AG09319 (cell line): ENCODE results near the gene RBPJL.

ENCODE experiments used
- DNase-seq: peaks from one replicate; pipeline ENCODE4 v3.0.0-alpha.2; 2010; ENCODE audit warnings: low read depth; ENCODE audit errors: extremely low read depth
- CTCF ChIP-seq: IDR thresholded peaks from 2 replicates; pipeline ENCODE4 v1.5.1; 2011; ENCODE audit warnings: low read depth, mild to moderate bottlenecking, inconsistent platforms, low read length, moderate library complexity

Gene RBPJL

GRCh38 chr20:45306431-45306982 is at the start of gene RBPJL:
Gene RBPJL, plus strand, starts transcription at chr20:45306840. Its CDS starts 83 bp downstream, at chr20:45306923.
- peak; percentile 84 for TF ChIP-seq CTCF
- DNase-seq: no peak

GRCh38 chr20:45257161-45257560 is 49.5 kb upstream of the RBPJL start:
- no peak for TF ChIP-seq CTCF
- DNase-seq: no peak

GRCh38 chr20:45257711-45258110 is 48.9 kb upstream of the RBPJL start:
- DNase-seq: no peak
- TF ChIP-seq CTCF: no peak

GRCh38 chr20:45258259-45258658 is 48.4 kb upstream of the RBPJL start:
- no peak for TF ChIP-seq CTCF
- DNase-seq: no peak

- DNase-seq: no peak
- TF ChIP-seq CTCF: no peak
Observed at GRCh38 chr20:45258664-45259063, 48.0 kb upstream of the RBPJL start.

GRCh38 chr20:45263556-45264266 is 42.9 kb upstream of the RBPJL start:
- no peak for TF ChIP-seq CTCF
- DNase-seq: no peak

GRCh38 chr20:45266977-45267376 is 39.7 kb upstream of the RBPJL start:
- DNase-seq: no peak
- no peak for TF ChIP-seq CTCF
